Prostate gland (tissue), 2 donors: ENCODE data around the gene EFS.

Experiments
- CTCF ChIP-seq, 4 experiments: fragments of 200-600 bp in 2 of 4; fragments of 450-650 bp in 2 of 4; sonication (generic) in 2 of 4; IDR thresholded peaks; 1 replicate in 3 of 4; 2 replicates in 1 of 4; pipeline ENCODE4 v1.5.1; 2016 to 2019; ENCODE audit warnings: antibody characterized with exemption in 4 of 4, mild to moderate bottlenecking in 2 of 4, moderate library complexity in 2 of 4
- POLR2A ChIP-seq: fragments of 450-650 bp; IDR thresholded peaks from one replicate; pipeline ENCODE4 v1.6.1; 2016; ENCODE audit warnings: antibody characterized with exemption, mild to moderate bottlenecking
- POLR2AphosphoS5 ChIP-seq: sonication (generic); formaldehyde crosslinking; IDR thresholded peaks from one replicate; pipeline ENCODE4 v1.6.1; 2017; ENCODE audit warnings: antibody characterized with exemption

- TF ChIP-seq CTCF (IDR thresholded peaks at IDR 0.05) (no peak), POLR2AphosphoS5 (no peak), POLR2A (no peak)
These were observed 56.1 kb downstream of the EFS start for GRCh38 chr14:23308721-23309445.
